IPS-15b (cell line): Measurements from ENCODE around the gene NPR3.

ENCODE experiments used
- H3K27me3 ChIP-seq: one replicate; pipeline ENCODE4 v1.6.1; 2013; ENCODE audit warnings: low read length; ENCODE audit not compliant: control insufficient read depth, insufficient read depth
- H3K36me3 ChIP-seq: one replicate; pipeline ENCODE4 v1.6.1; 2013; ENCODE audit warnings: low read length; ENCODE audit not compliant: control insufficient read depth, insufficient read depth
- H3K4me1 ChIP-seq: one replicate; pipeline ENCODE4 v1.6.1; 2013; ENCODE audit warnings: mild to moderate bottlenecking, low read length; ENCODE audit not compliant: control insufficient read depth, insufficient read depth
- H3K4me3 ChIP-seq: one replicate; pipeline ENCODE4 v1.5.1; 2013; ENCODE audit warnings: low read depth, low read length
- H3K9ac ChIP-seq: one replicate; pipeline ENCODE4 v1.6.1; 2013; ENCODE audit warnings: low read depth, mild to moderate bottlenecking, low read length
- H3K9me3 ChIP-seq: one replicate; pipeline ENCODE4 v1.6.1; 2013; ENCODE audit warnings: mild to moderate bottlenecking, low read length; ENCODE audit not compliant: control insufficient read depth, insufficient read depth

NPR3 gene

DNA sequence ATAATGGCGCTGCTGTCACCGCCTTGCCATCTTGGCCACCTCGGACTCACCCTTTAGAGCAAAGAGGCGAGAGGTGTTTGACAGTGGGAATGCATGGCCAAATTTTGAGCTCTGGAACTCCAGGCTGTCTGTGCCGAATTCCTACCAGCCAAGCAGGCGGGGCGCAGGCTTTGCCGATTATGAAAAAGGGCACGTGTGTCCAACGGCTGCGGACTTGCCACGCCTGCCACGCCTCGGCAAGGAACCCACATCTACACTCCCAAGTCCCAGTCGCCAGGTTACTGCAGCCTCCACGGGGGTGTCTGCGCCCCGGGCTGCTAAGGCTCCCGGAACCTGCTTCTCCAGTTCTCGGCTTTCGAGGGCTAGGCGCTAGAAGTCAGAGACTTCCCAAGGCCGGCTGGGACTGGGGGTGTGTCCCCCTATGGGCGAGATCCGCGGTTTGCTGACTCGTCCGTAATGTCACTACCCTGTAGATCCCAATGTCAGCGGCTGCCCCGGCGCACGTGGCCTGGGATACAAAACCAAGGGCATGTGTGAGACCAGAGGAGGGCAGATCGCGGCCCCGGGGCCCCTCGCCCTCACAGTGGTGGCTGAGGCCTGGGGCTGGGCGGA is 2.8 kb downstream of the NPR3 start:
- H3K4me1 ChIP-seq: peaks cover 2% of the 10 kb centered on the region
- H3K27me3 ChIP-seq: peaks cover 75% of the 10 kb centered on the region
- no peaks in the 10 kb centered on the region for H3K9me3 ChIP-seq
- H3K36me3 ChIP-seq: no peaks in the 10 kb centered on the region
- peak overlapping the region; percentile 58 for H3K4me3 ChIP-seq
- H3K9ac ChIP-seq: no peak overlapping the region

DNA sequence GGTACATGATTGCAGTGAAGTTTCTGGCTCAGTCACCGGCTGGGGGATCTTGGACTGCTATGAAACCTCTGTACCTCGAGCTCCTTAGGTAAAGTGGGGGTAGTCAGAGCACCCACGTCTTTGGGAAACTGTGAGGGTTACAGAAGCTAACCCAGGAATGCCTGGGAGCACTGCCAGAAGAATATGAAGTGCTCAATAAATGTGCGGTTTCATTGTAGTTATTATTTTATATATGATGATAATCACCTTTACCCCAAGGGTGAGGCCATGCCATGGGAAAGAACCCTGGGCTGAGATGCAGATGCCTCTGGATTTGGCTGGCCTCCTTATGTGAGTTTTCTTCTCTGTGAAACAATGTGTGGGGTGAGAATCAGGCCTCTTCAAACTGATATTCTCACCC is 3.7 kb downstream of the NPR3 start:
- Histone ChIP-seq H3K36me3 (no peaks in the 10 kb centered on the region), H3K27me3 (peaks cover 66% of the 10 kb centered on the region), H3K4me3 (peak overlapping the region; percentile 0), H3K9ac (no peak overlapping the region), H3K9me3 (no peaks in the 10 kb centered on the region), H3K4me1 (peaks cover 2% of the 10 kb centered on the region)

DNA sequence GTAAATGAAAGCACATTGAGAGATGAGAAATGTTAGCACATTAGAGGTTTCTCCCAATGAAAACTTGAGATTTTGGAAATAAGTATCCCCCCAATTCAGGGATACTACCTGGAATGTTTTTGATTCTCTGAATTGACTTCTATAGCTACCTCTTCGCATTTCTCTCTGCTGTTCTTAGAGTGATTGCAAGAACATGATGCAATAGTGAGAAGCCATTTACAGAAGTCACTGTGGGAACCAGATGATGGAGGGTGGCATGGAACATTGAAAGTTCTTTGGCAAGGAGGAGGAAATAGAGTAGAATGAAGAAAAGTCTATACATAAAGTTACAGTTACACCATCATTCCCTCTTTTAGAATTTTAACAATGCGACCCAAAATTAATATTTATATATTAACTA is 9.2 kb downstream of the NPR3 start:
- H3K4me3 ChIP-seq: no peak overlapping the region
- no peaks in the 10 kb centered on the region for H3K36me3 ChIP-seq
- peaks cover 12% of the 10 kb centered on the region for H3K27me3 ChIP-seq
- no peaks in the 10 kb centered on the region for H3K4me1 ChIP-seq
- H3K9me3 ChIP-seq: no peaks in the 10 kb centered on the region
- H3K9ac ChIP-seq: no peak overlapping the region

DNA sequence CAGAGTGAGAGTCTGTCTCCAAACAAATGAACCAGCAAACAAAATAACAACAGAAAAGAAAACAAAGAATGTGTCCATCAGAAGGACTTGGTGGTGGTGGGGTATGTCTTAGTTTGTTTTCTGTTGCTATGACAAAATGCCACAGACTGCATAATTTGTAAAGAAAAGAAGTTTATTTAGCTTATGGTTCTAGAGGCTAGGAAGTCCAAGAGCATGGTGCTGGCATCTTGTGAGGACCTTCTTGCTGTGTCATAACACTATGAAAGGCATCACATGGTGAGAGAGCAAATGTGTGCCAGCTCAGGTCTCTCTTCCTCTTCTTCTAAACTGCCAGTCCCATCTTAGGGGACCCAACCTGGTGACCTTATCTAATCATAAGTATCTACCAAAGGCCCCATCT is 10.5 kb downstream of the NPR3 start:
- H3K27me3 ChIP-seq: no peaks in the 10 kb centered on the region
- H3K4me1 ChIP-seq: no peaks in the 10 kb centered on the region
- no peaks in the 10 kb centered on the region for H3K9me3 ChIP-seq
- H3K9ac ChIP-seq: no peak overlapping the region
- no peak overlapping the region for H3K4me3 ChIP-seq
- no peaks in the 10 kb centered on the region for H3K36me3 ChIP-seq

DNA sequence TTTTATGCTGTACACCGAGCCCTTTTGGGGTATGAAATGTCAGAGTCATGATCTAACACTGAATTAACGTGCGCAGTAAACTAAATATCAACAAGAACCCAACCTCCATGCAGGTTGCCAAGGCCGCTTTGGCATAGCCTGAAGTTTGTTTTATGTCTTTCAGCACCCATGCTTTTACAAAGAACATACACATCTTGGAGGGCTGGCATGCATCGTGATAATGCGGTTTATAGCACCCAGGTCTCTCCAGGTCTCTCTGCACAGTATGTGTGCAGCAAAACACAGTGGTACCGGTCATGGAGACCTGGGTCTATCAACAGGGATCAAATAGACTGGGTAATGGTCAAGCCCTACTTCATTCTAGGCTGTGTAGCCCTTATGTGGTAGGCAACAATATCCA is 11.8 kb downstream of the NPR3 start:
- Histone ChIP-seq H3K27me3 (no peaks in the 10 kb centered on the region), H3K4me1 (no peaks in the 10 kb centered on the region), H3K36me3 (no peaks in the 10 kb centered on the region), H3K9ac (no peak overlapping the region), H3K9me3 (no peaks in the 10 kb centered on the region), H3K4me3 (no peak overlapping the region)

DNA sequence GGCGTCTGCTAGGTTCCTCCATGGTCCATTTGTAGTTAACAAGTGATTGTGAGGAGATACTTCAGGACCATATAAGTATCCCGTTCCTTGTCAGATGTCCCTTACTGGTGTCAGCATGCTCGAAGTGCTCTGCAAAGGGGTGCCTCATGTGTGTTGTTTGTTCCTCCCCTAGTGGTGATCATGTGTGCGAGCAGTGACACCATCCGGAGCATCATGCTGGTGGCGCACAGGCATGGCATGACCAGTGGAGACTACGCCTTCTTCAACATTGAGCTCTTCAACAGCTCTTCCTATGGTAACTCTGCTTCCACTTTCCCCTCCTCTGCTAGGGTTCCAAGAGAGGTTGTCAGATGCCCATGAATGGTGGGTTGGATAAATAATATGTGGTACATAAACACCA is 13.4 kb downstream of the NPR3 start:
- Histone ChIP-seq H3K27me3 (no peaks in the 10 kb centered on the region), H3K4me3 (no peak overlapping the region), H3K9ac (no peak overlapping the region), H3K4me1 (no peaks in the 10 kb centered on the region), H3K9me3 (no peaks in the 10 kb centered on the region), H3K36me3 (no peaks in the 10 kb centered on the region)

DNA sequence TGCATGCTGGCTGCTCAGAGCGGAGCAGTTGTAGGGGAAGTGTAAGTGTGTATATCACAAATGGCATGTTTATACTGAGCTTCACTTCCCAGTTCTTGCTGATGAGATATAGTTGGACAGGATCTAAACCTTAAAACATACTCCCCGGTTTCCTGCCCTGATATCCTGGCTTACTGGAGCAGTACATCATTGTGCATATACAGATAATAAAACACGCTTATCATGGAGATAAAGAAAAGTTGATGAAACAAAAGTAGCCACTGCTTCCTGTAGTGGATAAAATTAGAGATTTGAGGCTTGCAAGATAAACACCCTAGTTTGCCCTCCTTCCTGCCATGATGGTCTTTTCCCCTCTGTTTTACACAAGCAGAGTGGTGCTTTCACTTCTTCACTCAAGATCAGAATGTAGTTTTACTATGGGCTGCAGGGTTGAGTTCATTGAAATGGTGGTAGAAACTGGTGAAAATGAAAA is 15.0 kb downstream of the NPR3 start:
- no peaks in the 10 kb centered on the region for H3K27me3 ChIP-seq
- H3K4me3 ChIP-seq: no peak overlapping the region
- H3K36me3 ChIP-seq: no peaks in the 10 kb centered on the region
- H3K4me1 ChIP-seq: no peaks in the 10 kb centered on the region
- no peaks in the 10 kb centered on the region for H3K9me3 ChIP-seq
- H3K9ac ChIP-seq: no peak overlapping the region

DNA sequence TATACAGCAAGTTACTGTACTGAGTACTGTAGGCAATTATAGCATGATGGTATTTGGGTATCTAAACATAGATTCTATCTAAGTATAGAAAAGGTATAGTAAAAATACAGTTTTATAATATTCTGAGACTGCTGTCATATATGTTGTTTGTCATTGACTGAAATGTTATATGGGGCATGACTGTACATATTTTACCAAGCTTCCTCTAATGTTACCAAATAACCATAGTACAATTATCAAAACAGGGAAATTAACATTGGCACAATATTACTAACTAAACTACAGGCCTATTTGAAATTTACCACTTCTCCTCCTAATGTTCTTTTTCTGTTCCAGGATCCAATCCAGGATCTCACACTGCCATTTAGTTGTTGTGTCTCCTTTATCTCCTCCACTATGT is 18.5 kb downstream of the NPR3 start:
- no peaks in the 10 kb centered on the region for H3K27me3 ChIP-seq
- H3K4me3 ChIP-seq: no peak overlapping the region
- no peak overlapping the region for H3K9ac ChIP-seq
- H3K36me3 ChIP-seq: no peaks in the 10 kb centered on the region
- H3K4me1 ChIP-seq: no peaks in the 10 kb centered on the region
- no peaks in the 10 kb centered on the region for H3K9me3 ChIP-seq

DNA sequence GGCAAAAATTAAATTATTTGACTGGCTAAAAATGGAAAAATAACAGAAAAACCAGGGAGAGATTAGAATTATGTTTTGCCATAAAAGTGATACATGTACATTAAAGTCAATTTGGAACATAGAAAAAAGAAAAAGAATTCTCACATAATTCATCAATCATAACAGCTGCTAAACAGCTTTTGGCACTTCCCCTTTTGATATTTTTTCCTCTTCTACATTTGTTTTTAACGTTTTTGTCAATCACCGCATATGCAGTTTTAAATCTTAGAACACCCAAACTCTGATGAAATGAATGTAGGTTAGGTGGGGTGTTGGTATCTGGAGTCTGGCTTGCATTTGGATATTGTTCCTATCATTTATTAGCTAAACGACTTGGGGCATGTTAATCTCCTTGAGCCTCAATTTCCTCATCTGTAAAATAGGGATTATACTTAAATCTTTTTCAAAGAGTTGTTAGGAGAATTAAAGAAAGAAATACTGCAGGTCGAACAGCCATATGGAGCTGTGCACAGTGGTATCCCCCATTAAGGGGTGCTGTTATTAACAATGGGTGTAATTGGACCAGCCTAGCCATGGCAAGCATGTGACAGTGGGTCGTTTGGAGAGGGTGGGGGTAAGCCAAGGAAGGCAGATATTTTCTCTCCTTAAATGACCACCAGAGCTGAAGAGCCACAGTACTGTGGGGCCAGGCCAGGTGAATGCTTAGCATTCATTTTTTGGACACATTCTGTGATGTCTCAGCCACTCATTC is 22.6 kb downstream of the NPR3 start:
- H3K9me3 ChIP-seq: no peaks in the 10 kb centered on the region
- no peaks in the 10 kb centered on the region for H3K4me1 ChIP-seq
- H3K9ac ChIP-seq: no peak overlapping the region
- H3K4me3 ChIP-seq: no peak overlapping the region
- no peaks in the 10 kb centered on the region for H3K27me3 ChIP-seq
- H3K36me3 ChIP-seq: no peaks in the 10 kb centered on the region

DNA sequence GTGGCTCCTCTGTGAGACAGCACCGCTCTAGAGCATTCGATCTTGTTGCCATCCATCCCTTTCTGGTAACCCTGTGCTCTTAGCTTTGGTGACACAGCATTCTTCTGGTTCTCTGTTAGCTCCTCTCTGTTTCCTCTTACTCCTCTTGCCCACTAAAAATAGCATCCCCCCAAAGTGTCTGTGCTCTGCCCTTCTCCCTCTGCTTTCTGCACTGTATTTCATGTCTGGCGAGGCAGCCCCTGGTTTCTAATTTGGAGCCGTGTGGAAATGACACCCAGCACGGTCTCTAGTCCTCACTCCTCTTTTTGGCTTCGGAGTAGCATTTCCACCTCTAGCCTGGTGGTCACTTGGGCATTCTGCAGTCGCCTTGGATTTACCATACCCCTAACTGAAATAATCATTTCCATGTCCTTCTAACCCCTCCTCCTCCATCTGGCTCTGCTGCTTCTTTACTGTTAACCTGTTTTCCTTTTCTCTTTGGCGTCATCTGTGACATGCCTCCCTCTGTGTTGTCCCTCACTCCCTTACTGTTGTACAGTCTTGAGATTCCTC is 23.8 kb downstream of the NPR3 start:
- H3K36me3 ChIP-seq: no peaks in the 10 kb centered on the region
- no peak overlapping the region for H3K9ac ChIP-seq
- no peaks in the 10 kb centered on the region for H3K27me3 ChIP-seq
- no peaks in the 10 kb centered on the region for H3K4me1 ChIP-seq
- no peaks in the 10 kb centered on the region for H3K9me3 ChIP-seq
- no peak overlapping the region for H3K4me3 ChIP-seq

DNA sequence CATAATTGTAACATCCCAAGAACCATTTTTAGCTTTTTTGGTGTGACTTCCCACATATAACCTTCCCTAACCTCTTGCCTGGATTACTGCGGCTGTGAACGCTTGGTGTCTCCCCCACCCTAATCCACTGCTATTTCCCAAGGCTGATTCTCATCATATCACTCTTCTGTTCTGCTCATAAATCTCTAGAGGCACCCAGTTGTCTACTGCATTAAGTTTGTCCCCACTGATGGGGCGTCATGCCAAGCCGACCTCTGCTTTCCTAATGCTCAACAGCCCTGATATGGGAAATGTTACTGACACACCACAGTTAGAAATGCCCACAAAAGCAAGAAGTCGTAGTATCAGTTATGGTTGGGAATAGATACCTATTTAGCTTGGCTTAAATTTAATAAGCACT is 24.4 kb downstream of the NPR3 start:
- no peaks in the 10 kb centered on the region for H3K36me3 ChIP-seq
- H3K27me3 ChIP-seq: no peaks in the 10 kb centered on the region
- H3K9me3 ChIP-seq: no peaks in the 10 kb centered on the region
- no peak overlapping the region for H3K4me3 ChIP-seq
- no peaks in the 10 kb centered on the region for H3K4me1 ChIP-seq
- no peak overlapping the region for H3K9ac ChIP-seq

DNA sequence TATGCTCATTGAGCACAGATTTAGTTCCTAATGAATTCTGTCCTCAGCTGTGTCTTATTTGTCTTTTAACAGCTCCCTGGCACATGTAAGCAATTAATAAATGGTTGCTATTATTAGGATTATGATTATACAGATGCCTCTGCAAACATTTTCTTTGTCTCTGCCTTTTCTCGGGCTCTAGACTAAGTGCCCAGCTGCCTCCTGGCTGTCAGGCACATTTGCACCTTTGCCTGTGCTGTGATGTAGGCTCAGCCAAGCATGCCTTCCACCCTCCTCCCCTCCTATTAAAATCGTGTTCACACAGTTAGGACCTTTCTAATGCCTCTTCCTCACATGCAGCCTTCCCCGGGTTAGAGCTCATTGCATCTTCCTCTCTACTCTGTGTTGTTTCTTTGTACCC is 25.7 kb downstream of the NPR3 start:
- H3K9me3 ChIP-seq: no peaks in the 10 kb centered on the region
- H3K9ac ChIP-seq: no peak overlapping the region
- no peaks in the 10 kb centered on the region for H3K36me3 ChIP-seq
- no peaks in the 10 kb centered on the region for H3K4me1 ChIP-seq
- no peak overlapping the region for H3K4me3 ChIP-seq
- H3K27me3 ChIP-seq: no peaks in the 10 kb centered on the region
